Fibroblast of upper back skin (primary cell): ENCODE results near the gene GPR161.

Experiments
- DNase-seq: peaks from one replicate; pipeline ENCODE4 v3.0.0-alpha.2; 2013

The GPR161 gene

GRCh38 chr1:168146626-168147025 lies 9.9 kb upstream of the GPR161 start:
- DNase-seq: no peak

- no peak for DNase-seq
Observed at GRCh38 chr1:168146160-168146539, 9.4 kb upstream of the GPR161 start.

- peak; percentile 77 for DNase-seq
Observed at GRCh38 chr1:168145184-168146159, 8.7 kb upstream of the GPR161 start.

GRCh38 chr1:168141871-168142385 lies 5.2 kb upstream of the GPR161 start:
- DNase-seq: no peak

- no peak for DNase-seq
Observed at GRCh38 chr1:168139070-168139469, 2.3 kb upstream of the GPR161 start.

GRCh38 chr1:168138134-168138533 lies 1.4 kb upstream of the GPR161 start:
- peak; percentile 8 for DNase-seq

GRCh38 chr1:168137515-168137821 lies 738 bp upstream of the GPR161 start:
- no peak for DNase-seq

GRCh38 chr1:168135921-168136708 lies 615 bp downstream of the GPR161 start:
- peak; percentile 13 for DNase-seq

GRCh38 chr1:168135116-168135920 lies 1.4 kb downstream of the GPR161 start:
- no peak for DNase-seq

GRCh38 chr1:168134642-168135041 lies 2.1 kb downstream of the GPR161 start:
- no peak for DNase-seq

- DNase-seq: peak; percentile 27
Observed at GRCh38 chr1:168134132-168134531, 2.6 kb downstream of the GPR161 start.

- no peak for DNase-seq
Observed at GRCh38 chr1:168129933-168130332, 6.8 kb downstream of the GPR161 start.

- DNase-seq: peak; percentile 21
Observed at GRCh38 chr1:168127503-168127902, 9.2 kb downstream of the GPR161 start.

- DNase-seq: no peak
Observed at GRCh38 chr1:168125051-168125450, 11.7 kb downstream of the GPR161 start.

- peak; percentile 99 for DNase-seq
Observed at GRCh38 chr1:168121401-168122011, 15.2 kb downstream of the GPR161 start.

GRCh38 chr1:168119750-168120149 lies 17.0 kb downstream of the GPR161 start:
- no peak for DNase-seq

GRCh38 chr1:168116327-168116799 lies 20.4 kb downstream of the GPR161 start:
- DNase-seq: no peak

- DNase-seq: peak; percentile 9
Observed at GRCh38 chr1:168114845-168115244, 21.9 kb downstream of the GPR161 start.

- DNase-seq: peak; percentile 76
Observed at GRCh38 chr1:168112673-168113305, 23.9 kb downstream of the GPR161 start.

- DNase-seq: peak; percentile 11
Observed at GRCh38 chr1:168110896-168111545, 25.7 kb downstream of the GPR161 start.

GRCh38 chr1:168106274-168106673 lies 30.5 kb downstream of the GPR161 start:
- DNase-seq: no peak
